GM18508 (cell line): ENCODE results near the gene CALCR.
"Not testable (repeated sequence)": the region's sequence is repeated elsewhere in the genome, so short reads cannot be mapped to it uniquely, and the experiment has no call there.

ENCODE experiments used
- ATAC-seq: cut with Tn5 transposase; IDR thresholded peaks from one replicate; pipeline ENCODE4 v1.9.1; 2021; ENCODE audit warnings: moderate number of reproducible peaks; ENCODE audit not compliant: insufficient read depth, unreplicated experiment

CALCR gene

DNA sequence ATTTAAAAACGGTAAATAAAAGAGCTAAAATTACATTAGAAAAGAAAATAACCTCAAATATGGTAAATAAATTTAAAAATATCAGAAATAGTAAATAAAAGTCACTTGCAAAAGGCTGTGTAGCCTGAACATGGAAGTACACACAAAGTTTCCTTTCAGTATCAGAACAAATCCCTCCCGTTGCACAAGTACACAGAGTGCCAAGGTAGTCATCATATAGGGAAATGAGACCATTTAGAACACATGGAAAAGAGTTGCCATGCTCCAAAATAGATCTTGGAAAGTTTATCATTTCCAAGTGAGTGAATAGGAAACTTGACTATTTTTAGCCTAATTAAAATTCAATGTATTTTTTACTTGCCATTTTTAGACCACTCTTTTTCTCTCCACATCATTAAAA lies 11.6 kb downstream of the CALCR start:
- ATAC-seq, result no peak

DNA sequence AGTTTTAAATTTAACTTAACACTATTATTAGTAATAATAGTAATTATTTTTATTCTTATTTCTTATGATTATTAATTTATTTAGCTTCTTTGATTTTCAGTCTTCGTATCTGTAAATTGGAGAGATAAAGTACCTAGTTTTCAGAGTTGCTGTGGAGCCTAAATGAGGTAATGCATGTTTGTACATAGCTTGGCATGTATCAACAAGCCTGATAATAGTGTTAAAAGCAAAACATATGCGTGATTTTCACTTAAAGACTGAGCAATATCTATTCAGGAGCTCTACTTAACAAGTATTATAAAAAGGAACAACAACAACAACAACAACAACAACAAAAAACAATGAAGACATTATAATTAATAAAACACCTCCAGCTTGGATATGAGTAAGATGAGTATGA lies 12.4 kb downstream of the CALCR start:
- ATAC-seq, result no peak

DNA sequence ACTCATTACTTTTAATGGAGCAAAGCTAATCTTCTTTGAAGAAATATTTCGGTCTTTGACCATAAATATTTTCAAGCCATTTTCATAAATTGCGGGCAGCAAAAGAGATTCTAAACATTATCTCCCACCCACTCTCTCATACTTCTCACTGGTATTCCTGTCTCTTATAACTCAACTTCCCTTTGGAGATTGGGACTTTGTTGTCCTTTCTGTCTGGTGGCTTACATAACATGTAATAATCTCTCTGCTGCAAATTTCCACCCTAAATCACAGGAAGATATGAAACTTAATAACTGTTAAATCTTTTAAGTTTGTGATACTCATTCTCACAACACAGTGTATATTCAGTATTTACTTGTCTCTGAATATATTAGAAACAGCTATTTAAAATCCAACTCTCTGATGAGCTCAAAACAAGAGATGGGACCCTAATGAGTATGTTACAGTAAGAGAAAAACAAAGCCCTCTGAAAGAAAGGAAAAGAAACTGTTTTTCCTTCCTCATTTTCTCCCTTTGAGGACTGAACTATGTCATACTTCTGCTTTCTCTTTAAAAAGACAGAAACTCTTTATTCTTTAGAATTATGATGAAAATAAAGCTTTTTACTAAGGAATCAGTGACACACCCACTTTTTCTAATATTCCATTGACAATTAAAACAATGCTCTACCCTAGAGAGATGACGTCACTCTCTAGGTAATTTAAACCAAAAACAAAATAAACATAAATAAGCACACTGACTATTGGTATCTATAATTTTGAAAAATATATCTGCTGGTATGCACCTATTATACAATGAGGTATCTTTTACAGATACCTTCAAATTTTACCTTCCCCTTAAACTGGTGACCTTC lies 14.7 kb downstream of the CALCR start:
- no peak for ATAC-seq

DNA sequence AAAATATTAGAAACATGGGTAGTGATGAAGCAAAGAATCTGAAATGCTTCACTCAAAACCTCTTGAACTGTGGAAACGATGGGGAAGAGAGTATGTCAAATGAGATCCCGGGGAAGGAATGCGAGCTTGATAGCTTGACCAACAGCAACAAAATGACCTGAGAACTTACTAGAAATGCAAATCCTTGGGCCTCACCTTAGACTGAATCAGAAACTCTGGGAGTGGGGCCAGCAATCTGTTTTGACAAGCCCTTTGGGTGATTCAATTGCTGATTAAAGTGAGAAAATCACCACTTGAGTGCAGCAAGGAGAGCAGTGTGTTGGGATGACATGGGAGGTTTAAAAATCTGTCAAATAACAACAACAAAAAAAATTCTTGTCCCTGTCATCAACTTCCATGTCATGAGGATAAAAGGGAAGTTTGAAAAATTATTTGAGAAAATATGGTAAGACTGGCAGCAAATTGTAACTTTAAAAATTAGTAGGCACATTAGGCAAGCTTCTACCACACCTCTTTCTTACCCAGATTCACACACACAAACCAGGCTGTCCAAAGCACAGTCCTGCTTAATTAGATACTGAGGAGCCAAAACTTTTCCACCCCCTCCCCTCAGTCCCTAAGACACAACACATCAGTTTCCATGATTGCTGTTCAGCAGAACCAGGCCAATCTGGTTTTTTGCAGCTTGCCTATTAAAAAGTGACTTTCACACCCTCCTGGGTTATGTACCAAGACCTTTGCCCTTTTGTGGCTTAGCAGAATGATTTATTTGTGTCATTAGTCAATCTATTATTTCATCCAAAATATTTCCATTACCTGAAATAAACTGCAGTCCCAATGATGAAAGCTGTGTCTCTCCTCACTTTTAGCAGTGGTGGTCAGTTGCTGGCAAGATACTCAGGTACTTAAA lies 15.6 kb downstream of the CALCR start:
- ATAC-seq, result no peak

DNA sequence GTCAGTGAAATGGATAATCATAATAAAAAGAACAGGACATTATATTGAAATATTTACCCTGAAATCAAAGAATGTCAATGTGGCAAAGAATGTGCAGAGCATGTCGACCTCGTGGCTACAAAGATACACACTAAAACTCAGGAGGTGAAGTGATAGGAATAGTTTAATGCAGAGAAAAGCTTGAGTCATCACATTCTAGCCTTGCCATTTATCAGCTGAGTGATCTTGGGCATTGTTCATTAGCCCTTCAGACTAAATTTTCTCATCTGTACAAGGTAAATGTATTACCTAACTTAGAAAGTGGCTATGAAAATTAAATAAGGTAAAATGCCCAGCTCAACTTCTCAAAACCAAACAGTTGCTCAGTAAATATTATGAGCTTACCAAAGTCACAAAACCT lies 22.6 kb downstream of the CALCR start:
- ATAC-seq, result no peak

DNA sequence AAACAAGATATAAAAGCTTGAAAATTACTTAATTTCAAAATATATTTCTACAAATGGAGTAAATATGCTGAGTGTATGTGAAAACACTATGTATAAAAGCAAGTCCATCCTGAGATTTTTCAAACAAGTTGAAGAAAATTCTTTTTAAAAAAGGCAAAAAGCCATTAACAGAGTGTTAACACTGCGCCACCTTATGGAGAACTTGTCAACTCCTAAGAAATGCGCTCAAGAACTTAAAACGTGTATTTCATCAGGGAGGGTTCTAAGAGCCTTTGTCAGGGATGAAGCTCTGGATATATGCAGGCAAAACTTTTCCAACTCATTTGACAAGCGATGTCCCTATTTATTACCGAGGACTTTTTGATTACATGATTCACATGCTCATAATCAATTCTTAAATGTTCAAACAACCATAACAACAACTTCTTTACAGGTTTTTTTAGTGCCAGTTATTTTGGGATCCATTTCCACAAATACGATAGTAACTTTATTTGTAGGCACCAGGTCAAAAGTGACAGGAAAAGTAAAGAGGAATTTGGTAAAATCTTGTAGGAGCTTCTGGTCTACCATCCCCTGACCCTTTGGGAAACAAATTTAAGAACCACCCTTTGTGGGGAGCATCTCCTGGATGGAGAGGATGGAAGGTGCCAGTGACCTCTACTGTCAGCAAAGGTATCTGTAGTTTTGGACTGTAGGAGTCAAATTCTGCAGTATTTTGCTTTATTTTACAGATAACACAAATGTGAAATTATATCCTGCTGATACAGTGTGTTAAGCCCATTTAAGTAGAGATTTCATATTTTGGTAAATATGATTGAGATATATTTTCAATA lies 23.2 kb downstream of the CALCR start:
- ATAC-seq, result no peak

DNA sequence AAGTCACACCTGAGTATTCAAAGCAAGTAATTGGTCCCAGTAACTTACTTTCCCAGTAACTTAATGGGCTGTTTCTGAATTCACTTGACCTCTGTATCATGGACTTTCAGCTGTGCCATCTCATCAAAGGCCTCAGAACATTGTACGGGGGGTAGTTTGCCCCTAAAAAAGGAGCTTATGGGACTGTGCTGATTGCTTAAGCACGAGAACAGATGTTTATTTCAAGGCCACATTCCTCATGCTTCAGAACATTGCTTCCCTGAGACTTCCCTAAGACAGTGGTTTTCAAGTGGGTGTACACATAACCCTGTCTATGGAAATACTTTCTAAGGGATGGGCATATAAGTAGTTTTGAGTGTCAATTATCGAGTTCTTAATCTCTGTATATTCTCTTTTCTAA lies 26.8 kb downstream of the CALCR start:
- ATAC-seq, result no peak

DNA sequence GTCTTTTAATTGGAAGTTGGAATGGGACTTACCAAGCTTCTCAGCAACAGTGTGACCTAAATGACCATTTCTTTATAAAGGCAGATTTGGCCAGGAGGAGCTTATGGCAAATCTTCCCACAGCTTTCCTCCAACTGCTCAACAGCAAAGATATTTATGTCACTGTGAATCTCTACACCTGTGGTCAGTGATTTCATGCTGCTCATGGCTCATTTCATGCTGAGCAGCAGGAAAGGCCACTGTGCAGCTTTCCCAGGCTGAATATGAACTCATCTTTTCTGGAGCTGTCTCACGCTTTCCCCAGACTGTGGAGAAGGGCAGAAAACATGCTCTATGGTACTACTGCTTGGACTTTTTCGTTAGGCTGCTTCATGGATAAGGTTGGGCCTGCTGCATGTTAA lies 29.8 kb downstream of the CALCR start:
- ATAC-seq, result no peak

DNA sequence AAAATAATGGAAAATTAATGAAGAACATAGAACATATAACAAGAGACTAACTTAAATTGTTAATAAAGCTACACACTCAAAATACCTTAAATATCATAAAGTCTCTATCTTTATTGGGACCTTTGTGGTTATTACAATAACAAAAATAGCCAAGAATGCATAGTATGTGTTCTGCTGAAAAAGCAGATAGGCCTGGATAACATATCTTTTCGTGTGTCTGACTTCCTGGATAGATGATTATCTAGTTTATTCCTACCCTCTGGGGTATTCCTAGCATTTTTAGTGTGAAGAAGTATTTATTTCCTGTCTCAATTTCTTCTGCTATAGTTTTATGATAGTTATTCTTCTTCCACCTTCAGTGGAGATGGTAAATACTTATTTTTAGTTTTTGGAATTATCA lies 36.5 kb downstream of the CALCR start:
- ATAC-seq, result no peak

DNA sequence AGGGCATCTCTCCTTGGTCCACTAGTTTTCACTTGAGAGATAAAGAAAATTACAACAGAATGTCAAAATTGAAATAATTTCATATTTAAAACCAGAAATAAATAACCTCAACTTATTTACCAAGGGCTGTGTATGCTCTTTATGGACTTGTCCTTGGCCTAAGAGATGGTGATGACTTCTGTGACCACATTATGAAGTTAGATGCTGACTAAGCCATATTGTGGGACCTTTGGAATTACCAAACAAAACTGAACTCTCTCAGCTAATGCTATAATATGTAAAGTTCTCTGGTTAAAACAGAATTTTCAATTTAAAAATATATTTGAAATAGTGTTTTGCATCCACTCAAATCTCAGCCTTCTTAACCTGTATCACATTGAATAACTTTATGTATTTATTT lies 38.9 kb downstream of the CALCR start:
- ATAC-seq, result no peak

DNA sequence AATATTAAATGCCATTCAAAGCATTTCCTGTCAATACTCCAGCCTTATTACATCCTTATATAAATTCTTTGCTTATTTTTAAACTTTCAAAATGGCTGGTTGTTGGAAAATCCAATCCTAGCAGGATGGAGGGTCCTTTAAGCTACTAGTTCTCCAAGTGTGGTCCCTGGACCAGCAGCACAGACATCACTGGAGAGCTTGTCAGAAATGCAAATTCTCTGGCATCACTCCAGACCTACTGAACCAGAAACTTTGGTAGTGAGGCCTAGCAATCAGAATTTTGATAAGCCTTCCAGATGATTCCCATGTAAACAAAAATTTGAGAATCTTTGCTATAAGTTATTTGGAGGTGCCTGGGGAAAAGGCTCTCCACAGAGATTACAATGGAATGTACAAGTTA lies 43.8 kb downstream of the CALCR start:
- ATAC-seq, result no peak

DNA sequence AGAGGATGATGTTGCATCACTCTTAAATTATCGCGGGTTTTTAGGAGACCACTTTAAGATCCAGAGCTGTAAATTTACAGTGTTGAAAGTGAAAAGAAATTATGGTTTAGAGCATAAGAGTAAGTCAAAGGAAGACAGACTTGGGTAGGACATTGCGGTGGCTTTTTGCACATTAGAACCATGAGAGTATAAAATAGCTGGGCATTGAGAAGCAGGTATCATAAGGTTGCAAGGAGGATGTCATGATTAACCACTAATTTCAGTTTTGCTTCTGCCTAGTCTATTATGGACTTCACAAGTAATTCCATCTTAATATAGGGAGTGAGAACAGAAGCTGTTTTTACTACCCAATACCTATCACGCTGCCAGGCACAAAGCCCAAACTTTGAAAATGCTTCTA lies 57.7 kb downstream of the CALCR start:
- no peak for ATAC-seq

DNA sequence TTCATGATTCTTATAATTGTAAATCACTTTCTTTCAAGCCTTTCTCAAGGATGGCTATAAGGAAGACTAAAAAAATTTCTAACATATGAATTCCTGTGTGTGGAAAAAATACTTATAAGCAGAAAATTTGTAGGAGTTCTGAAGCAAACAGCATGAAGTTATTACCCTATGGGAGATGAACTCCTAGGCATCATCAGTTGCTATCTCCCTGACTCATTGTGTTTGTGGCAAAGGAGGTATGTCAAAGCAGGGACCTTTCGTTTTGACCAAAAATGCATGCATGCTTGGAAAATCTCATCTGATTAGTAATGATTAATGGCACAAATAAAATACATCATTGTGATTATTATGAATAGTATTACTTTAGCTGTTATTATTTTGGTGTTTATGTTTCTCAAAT lies 59.4 kb downstream of the CALCR start:
- ATAC-seq, result no peak

DNA sequence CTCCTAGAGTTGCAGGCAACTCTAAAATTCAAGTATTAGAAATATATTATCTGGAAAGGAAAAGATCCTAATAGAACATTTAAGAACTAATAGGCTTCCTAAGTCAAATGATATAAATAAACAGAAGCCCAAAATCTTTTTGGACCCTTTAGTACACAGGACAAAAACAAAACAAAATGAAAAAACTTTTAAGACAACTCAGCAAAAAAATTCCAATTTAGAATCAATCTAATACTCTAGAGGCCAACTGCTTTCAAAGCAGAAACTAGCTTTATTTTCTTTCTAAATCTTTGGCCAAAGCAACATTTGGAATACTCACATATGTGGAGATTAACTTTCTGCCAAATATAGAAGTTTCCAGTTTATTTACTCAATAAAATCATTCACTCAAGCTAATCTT lies 65.2 kb downstream of the CALCR start:
- no peak for ATAC-seq

DNA sequence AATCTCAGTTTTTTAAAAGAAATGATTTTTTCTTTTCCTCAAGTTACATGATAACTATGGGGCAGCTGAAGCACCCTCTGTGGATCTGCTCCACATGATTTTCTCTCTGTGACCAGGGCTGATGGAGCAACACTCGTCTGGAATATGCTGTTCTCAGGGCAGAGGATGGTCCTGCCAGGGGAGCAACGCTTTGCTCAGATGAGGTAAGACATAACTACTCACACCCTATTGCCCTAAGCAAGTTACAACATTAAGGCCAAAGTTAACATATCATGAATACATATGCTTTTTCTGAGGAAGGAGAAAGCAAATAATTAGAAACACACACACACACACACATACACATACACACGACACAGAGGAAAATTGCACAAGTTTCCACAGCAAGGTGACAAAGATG lies 71.4 kb downstream of the CALCR start:
- ATAC-seq, result no peak

DNA sequence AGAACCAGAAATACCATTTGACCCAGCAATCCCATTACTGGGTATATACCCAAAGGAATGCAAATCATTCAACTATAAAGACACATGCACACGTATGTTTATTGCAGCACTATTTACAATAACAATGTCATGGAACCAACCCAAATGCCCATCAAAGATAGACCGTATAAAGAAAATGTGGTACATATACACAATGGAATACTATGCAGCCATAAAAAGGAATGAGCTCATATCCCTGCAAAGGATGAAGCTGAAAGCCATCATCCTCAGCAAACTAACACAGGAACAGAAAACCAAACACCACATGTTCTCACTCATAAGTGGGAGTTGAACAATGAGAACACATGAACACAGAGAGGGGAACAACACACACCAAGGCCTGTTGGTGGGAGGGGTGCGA lies 82.7 kb downstream of the CALCR start:
- not testable (repeated sequence) for ATAC-seq

DNA sequence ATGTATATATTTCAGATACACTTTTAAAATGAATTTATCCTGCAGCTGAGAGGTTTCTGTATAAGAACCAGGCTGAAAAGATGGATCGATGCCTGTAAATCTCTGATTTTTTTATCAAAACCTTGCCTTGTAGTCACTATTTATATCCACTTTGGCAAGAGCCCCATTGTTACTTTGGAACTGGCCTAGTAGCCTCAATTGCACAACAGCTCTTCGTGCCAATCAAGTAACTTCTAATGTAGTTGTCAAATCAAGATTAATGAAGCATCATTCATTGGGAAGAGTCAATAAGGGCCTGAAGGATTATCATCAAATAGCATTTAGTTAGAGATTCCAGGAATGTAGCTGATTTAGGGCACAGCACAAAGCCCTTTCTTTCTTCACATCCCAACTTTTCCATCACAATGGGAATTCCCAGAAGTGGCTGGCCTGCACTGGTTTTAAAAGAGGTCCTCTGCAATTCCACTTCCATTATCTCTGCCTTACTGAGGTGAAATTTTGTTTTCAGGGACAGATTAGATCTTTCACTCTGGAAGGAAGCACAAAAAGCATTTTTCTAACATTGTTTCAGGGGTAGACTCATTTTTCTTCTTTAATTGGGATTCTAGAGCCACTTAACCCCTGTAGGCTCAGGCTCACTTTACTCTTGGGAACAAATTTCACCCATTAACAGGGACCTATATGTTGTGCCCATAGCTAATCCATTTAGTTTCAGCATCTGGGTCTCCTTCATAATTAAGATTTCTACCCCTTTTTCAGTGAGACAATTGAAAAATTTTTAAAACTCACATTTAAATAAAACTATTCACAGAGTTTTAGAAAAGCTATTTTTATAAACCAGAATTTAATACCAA lies 97.8 kb downstream of the CALCR start:
- no peak for ATAC-seq

DNA sequence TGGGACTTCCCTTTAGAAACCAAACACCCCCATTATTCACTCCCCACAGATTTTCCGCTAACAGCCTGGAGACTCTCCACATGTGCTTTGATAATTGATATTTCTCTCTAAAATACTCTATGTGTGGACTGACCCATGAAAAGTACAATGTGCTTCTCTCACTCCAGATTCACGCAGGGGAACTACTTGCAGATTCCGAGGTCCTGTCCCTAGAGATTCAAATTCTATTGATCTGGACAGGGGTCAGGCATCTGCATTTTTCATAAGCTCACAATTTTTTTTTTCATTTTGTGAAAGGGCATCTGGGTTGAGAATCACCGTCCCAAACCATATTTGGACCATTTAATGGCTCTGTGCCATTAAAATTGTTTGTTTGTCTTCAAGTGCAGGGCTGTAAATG lies 98.7 kb downstream of the CALCR start:
- no peak for ATAC-seq

DNA sequence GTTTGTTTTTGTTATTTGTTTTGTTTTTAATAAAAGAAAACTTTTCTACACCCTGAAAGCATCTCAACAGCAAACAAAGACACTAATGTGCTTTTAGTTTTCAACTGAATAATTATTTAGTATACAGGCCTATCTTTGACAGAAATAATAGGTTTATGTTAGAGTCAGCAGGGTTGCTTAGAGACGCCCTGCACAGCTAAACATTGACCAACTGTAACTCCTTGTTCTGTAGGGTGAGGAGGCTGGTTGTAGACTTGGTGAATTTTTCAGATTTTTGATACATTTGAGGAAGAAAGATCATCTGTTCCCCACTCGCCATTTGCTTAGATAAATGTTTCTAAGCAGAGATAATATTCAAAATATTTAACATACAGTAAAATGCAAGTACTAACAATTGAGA lies 103.1 kb downstream of the CALCR start:
- ATAC-seq, result no peak

DNA sequence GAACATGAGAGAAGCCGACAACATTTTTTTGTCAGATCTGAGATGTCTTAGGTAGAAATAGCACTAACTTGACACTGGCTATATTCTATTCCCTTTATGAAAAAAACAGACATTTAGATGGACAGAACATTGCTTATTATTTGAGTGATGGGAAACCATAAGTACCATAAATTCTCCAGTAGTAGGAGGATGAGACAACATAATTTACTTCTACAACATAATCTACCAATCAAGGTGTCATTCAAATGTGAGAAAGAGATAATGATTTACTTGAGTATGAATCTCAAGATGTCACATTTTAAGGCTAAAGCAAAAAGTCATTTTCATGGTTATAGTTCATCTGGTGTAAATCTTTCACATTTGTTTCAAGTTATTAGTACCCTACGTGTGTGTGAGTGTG lies 110.8 kb downstream of the CALCR start:
- no peak for ATAC-seq
